ENCODE results near the gene ZNF276.
"Not testable (repeated sequence)": the region's sequence is repeated elsewhere in the genome, so short reads cannot be mapped to it uniquely, and the experiment has no call there.

ZNF276 gene

DNA sequence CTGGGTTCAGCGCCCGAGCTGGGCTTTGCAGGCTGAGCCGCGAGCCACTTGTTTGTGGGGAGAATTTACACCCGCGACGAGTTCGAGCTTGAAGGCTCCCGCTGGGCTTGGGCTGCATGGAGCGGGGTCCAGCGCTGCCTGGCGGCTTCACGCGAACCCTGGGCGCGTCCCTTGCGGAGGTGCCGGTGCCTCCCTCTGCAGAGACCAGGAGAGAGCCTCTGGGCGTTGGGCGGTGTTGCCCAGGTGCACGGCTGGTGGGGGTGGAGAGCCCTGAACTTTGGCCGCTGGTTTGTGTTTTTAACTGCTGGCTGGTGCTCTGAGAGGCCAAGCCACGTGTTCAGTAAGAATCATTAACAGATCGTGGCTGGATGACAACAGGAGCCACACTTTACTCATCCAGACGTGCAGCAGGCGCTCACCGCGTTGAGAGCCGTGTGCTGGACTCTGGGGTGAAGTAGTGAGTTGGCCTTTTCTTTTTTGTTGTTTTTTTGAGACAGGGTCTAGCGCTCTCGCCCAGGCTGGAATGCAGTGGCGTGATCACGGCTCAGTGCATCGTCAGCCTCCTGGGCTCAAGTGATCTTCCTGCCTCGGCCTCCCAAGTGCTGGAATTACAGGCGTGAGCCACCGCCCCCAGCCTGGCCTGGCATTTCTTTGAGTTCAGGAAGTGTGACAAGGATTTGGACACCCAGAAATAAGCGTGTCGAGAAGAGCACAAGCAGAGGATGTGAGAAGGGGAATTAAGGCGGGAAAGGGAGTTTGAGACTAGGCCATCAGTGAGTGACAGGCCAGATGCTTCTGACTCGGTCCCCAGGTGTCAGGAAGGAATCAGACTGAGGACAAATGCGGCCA, 34.0 kb upstream of the ZNF276 start:
- DNase-seq (ENCODE audit: extremely low spot score): peak; percentile 66
- CTCF ChIA-PET: interaction anchor here (0.7 to 2.4 kb wide), 4 partner anchors 12 to 46 kb away, joined by 3 to 16 read pairs (median 4); no protein-coding TSS in a partner anchor
- TF ChIP-seq, protein P1, sequence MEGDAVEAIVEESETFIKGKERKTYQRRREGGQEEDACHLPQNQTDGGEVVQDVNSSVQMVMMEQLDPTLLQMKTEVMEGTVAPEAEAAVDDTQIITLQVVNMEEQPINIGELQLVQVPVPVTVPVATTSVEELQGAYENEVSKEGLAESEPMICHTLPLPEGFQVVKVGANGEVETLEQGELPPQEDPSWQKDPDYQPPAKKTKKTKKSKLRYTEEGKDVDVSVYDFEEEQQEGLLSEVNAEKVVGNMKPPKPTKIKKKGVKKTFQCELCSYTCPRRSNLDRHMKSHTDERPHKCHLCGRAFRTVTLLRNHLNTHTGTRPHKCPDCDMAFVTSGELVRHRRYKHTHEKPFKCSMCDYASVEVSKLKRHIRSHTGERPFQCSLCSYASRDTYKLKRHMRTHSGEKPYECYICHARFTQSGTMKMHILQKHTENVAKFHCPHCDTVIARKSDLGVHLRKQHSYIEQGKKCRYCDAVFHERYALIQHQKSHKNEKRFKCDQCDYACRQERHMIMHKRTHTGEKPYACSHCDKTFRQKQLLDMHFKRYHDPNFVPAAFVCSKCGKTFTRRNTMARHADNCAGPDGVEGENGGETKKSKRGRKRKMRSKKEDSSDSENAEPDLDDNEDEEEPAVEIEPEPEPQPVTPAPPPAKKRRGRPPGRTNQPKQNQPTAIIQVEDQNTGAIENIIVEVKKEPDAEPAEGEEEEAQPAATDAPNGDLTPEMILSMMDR (IDR thresholded peaks at IDR 0.05; ENCODE audit: control extremely low read depth, extremely low read depth, low read depth, missing control alignments): no peak
- POLR2A ChIA-PET: interaction anchor here (1.0 kb wide), 1 partner anchor 14 kb away, joined by 3 read pairs; the partner anchor contains the start of gene SPATA2L

DNA sequence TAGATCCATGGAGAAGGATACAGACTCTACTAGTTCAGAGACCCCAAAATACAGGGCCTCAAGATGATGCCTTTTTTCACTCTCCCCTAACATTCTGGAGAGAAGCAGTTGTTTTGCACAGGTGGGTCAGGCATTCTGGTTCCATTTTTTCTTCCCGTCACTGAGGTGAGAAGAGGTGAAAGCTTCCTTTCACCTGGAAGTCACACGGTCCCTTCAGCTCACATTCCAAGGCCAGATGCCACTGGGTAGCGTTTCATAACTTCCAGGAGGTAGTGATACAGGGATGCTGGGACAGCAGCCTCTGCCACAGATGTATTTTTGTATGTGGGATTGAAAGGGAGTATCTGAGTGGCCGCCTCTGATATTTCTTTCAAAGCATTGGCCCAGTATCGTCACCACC, 32.9 kb upstream of the ZNF276 start:
- TF ChIP-seq, protein P1 (IDR thresholded peaks at IDR 0.05; ENCODE audit: control extremely low read depth, extremely low read depth, low read depth, missing control alignments): no peak
- no peak for DNase-seq (ENCODE audit: extremely low spot score)
- ChIA-PET CTCF (interaction anchor here (1.2 kb wide), 2 partner anchors 12 to 172 kb away, joined by 3 to 4 read pairs; no protein-coding TSS in a partner anchor), POLR2A (interaction anchor here (1.6 kb wide), 1 partner anchor 12 kb away, joined by 5 read pairs; no protein-coding TSS in a partner anchor)

DNA sequence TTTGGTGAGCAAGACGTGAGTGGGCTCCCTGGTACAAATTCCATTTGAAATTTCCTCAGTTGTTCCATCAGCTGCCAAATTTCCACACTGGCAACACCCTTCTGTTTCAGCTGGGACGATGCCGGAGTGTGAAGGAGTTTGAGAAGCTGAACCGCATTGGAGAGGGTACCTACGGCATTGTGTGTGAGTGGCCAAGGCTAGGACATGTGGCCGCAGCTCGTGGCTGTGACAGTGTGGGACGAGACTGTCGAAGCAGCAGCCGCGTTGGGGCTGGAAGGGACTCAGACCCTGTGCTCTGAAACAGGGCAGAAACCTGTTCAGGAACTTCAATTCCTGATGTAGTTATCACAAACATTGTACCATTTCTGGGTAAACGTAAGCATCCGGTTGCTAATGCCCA, 32.2 kb upstream of the ZNF276 start:
- CTCF ChIA-PET: interaction anchor here (1.0 to 1.2 kb wide), 3 partner anchors 11 to 172 kb away, joined by 3 to 4 read pairs (median 3); no protein-coding TSS in a partner anchor
- POLR2A ChIA-PET: interaction anchor here (1.6 kb wide), 1 partner anchor 11 kb away, joined by 5 read pairs; no protein-coding TSS in a partner anchor
- no peak for DNase-seq (ENCODE audit: extremely low spot score)
- TF ChIP-seq, protein P1 (IDR thresholded peaks at IDR 0.05; ENCODE audit: control extremely low read depth, extremely low read depth, low read depth, missing control alignments): no peak

DNA sequence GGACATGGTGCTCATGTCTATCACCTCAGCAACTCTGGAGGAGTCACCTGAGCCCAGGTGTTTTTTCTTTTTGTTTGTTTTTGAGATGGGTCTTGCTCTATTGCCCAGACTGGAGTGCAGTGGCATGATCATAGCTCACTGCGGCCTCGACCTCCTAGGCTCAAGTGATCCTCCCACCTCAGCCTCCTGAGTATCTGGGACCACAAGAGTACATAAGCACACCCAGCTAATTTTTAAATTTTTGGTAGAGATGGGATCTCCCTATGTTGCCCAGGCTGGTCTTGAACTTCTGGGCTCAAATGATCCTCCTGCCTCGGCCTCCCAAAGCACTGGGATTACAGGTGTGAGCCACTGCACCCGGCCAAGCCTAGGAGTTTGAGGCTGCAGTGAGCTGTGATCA, 31.7 kb upstream of the ZNF276 start:
- DNase-seq (ENCODE audit: extremely low spot score): not testable (repeated sequence)
- ChIA-PET CTCF (interaction anchor here (1.0 kb wide), 1 partner anchor 10 kb away, joined by 3 read pairs; no protein-coding TSS in a partner anchor), POLR2A (interaction anchor here (1.6 kb wide), 1 partner anchor 11 kb away, joined by 5 read pairs; no protein-coding TSS in a partner anchor)

DNA sequence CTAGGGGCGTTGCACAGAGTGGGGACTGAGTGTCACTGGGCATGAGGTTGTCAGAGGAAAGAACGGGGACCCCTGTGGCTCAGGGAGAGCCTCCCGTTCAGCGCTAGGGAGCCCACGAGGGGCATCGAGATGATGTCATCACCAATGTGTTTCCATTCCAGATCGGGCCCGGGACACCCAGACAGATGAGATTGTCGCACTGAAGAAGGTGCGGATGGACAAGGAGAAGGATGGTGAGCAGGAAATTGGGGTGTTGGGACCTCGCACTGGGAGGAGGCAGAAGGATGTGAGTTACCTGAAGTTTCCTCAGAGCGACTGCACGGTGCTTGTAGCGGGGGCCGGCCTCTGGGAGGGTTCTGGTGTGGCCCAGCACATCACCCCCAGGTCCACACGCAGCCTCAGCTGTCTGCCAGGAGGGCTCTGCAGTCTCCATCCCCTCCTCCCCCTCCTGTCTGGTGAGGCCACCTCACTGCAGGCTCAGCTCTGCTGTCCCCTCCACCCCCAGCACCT, 30.9 kb upstream of the ZNF276 start:
- POLR2A ChIA-PET: no interaction called here
- CTCF ChIA-PET: no interaction called here
- no peak for DNase-seq (ENCODE audit: extremely low spot score)
- TF ChIP-seq, protein P1 (IDR thresholded peaks at IDR 0.05; ENCODE audit: control extremely low read depth, extremely low read depth, low read depth, missing control alignments): no peak

DNA sequence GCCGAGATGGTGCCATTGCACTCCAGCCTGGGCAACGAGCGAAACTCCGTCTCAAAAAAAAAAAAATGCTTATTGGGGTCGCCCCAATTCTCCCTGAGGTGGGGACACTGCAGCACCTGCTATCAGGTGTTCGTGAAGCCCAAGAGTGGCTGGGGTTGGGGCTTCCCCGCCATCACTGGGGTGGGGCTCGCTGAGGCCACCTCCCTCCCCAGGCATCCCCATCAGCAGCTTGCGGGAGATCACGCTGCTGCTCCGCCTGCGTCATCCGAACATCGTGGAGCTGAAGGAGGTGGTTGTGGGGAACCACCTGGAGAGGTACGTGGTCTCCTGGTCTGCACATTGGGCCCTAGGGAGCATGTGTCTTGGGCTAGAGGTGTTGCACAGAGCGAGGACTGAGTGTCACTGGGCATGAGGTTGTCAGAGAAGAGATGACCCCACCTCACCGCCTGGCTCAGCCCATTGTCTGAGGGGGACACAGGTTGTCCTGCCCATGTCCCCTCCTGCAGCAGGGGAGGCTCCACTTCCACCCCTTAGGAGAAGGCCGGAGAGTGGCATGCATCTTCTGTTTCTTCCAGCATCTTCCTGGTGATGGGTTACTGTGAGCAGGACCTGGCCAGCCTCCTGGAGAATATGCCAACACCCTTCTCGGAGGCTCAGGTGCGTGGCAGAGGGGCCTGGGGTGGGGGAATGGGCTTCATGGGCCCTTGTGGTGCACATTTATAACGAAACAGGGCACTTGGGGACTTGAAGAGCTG, 29.9 kb upstream of the ZNF276 start:
- ChIA-PET CTCF (interaction anchor here (1.5 kb wide), 1 partner anchor 9 kb away, joined by 3 read pairs; no protein-coding TSS in a partner anchor), POLR2A (no interaction called here)
- no peak for DNase-seq (ENCODE audit: extremely low spot score)
- TF ChIP-seq, protein P1 (IDR thresholded peaks at IDR 0.05; ENCODE audit: control extremely low read depth, extremely low read depth, low read depth, missing control alignments): no peak
